Hematopoietic multipotent progenitor cell treated with erythropoietin and hydrocortisone succinate and interleukin-3 and kit ligand, for 15 days (in vitro differentiated cells): Measurements from ENCODE around the gene BCOR.

Experiments used
- DNase-seq: peaks from one replicate; pipeline ENCODE4 v3.0.0-alpha.2; 2015; ENCODE audit warnings: low spot score

BCOR gene

GRCh38 chrX:40003428-40004245, 94.1 kb downstream of the BCOR start:
- DNase-seq = no peak

- no peak for DNase-seq
Observed at GRCh38 chrX:40003071-40003427, 94.7 kb downstream of the BCOR start.
